ENCODE measurements around the gene MAGIX.

The MAGIX gene

GRCh38 chrX:49184294-49185281, 22.0 kb downstream of the MAGIX start:
- peak; percentile 43 for DNase-seq (ENCODE audit: low read depth)

GRCh38 chrX:49186125-49187027, 23.8 kb downstream of the MAGIX start, which contains the start of gene PRICKLE3:
PRICKLE3 (minus strand) TSS chrX:49186373; CDS start chrX:49186297, 76 bp downstream.
- no peak for DNase-seq (ENCODE audit: low read depth)

- DNase-seq (ENCODE audit: low read depth): no peak
Measured at GRCh38 chrX:49187028-49187394, 24.5 kb downstream of the MAGIX start.

GRCh38 chrX:49187526-49187925, 25.0 kb downstream of the MAGIX start:
- no peak for DNase-seq (ENCODE audit: low read depth)

DNA sequence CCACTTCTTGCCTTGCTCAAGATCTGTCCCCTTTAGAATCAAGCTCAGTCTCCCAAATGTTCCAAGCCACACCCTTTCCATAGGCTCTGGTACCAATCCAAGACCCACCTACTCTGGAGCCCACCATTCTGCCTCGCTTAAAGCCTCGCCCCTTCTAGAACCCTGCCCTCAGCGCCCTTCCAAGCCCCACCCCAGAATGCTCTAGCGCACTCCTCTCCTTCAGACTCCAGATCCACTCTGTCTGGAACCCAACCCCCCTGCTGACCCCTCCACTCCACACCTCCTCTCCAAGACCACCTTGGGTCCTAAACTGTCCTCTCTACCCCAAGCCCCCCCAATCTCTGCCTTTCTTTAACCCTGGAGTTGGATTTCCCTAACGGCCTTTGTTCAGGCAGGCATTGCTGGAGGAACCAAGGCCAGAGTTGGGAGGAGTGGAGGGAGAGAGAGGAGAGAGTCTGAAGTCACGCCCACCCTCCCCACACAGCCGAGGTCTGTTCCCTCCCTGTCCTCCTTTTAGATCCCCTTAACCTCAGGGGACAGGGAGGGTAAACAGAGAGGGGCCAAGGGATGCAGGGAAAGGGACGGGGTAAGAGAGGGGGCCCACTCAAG, 26.0 kb downstream of the MAGIX start:
- no peak for DNase-seq (ENCODE audit: low read depth)

DNA sequence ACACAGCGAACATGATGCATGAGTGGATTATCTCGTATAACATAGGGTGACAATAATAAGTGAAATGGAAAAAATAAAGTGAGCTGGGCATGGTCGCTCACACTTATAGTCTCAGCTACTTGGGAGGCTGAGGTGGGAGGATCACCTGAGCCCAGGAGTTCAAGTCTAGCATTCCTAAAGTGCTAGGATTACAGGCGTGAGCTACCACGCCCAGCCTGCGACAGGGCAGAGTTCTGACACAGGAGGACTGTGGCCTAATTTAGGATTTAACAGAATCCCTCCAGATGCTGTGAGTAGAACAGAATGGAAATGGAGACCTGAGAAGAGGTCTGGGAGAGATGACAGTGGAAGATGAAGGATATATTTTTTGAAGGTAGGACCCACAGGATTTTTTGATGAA, 27.0 kb downstream of the MAGIX start:
- DNase-seq (ENCODE audit: low read depth): no peak

- DNase-seq (ENCODE audit: low read depth): peak; percentile 100
Measured at GRCh38 chrX:49190821-49191573, 28.4 kb downstream of the MAGIX start.

GRCh38 chrX:49191574-49192011, 29.0 kb downstream of the MAGIX start:
- no peak for DNase-seq (ENCODE audit: low read depth)

GRCh38 chrX:49192722-49193328, 30.3 kb downstream of the MAGIX start:
- DNase-seq (ENCODE audit: low read depth): no peak

GRCh38 chrX:49193542-49193964, 31.0 kb downstream of the MAGIX start:
- no peak for DNase-seq (ENCODE audit: low read depth)

DNA sequence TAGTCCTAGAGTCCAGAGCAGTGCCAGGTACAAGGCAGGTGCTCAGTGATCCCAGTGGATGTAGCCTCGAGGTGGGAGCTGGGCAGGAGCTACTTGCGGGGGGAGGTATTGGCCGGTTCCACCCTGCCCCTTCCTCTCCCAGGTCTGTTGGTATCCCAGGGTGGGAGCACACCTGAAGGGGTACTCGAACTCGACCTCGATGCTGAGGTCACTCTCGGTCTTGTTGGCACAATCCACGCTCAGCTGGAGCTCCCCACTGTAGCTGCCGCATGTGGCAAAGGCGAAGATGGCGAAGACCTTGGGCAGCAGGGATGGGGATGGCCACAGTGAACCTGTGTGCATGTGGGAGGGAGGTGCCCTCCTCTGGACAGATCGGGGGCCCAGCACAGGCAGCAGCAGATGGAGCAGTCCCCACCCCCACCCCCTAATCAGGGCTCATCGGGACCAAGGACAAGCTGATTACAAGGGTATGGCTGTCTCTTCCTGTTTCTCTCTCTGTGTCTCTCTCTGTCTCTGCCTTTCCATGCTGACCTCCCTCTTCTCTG, 35.1 kb downstream of the MAGIX start:
- no peak for DNase-seq (ENCODE audit: low read depth)

GRCh38 chrX:49198540-49199314, 36.2 kb downstream of the MAGIX start:
- DNase-seq (ENCODE audit: low read depth): no peak

DNA sequence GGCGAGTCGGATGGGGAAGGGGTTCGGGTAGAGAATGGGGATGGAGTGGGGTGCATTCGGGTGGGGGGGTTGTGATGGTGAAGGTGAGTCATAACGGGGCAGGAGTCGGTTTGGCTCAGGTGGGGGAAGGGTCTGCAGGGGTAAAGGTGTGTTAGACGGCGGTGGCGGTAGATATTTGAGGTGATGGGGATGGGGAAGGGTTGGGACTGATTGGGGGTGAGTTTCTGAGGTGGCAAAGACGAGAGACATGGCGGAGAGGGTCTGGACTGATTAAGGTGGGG, 36.7 kb downstream of the MAGIX start:
- DNase-seq (ENCODE audit: low read depth): no peak

DNA sequence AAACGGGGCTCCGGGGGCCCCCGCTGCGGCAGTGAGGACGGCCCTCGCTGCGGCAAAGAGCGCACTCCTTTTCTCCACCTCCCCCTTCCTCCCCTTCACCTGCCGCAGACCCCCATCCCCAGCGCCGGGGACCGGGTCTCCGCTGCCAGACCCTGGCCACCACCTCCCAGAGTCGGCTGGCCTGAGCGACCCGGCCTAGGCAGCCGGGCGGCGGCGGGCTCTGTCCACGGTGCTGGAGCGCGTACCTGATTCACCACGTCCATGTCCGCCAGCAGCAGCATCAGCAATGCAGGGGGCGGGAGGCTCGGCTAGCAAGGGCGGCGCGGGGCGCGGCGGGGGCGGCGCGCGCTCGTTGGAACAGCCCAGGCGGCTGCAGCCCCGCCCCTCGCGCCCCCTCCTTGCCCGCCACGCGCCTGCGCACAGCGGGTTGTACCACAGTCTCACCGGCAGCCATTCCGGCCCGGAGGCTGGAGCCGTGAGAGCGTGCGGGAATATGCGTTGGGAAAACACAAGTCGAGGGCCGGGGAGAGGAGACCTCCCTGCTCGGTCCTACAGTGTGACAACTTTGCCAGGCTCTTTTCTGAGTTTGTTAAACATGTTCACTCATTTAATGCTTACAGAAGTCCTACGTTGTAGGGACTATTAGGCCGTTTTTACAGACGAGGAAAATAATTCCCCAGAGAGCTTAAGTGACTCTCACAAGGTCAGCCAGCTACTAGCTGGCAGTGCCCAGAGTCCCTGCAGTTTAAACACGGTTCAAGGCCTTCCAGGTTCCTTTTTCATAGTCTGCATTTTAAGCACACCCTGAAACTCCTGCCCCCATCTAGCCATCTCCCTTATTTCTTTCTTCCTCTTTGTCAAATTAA, 37.6 kb downstream of the MAGIX start, which contains the start of gene SYP:
SYP (minus strand) TSS at position 288 of the 866 bp plus-strand sequence; CDS start at position 281, 7 bp downstream.
- DNase-seq (ENCODE audit: low read depth): no peak

DNA sequence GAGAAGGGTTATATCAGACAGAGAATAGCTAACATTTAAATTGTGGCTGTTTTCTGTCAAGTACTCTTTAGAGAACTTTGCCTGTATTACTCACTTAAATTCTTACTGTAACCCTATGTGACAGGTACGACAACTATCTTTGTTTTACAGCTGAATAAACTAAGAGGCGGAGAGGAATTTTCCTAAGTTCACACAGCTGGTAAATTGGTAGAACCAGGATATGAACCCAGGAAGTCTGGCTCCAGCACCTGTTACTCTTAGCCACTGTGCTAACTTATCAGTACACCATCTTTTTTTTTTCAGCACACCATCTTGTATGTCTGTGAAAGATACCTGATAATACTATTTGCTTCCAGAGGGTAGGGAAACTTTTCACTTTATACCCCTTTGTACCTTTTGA, 39.5 kb downstream of the MAGIX start:
- DNase-seq (ENCODE audit: low read depth): no peak

DNA sequence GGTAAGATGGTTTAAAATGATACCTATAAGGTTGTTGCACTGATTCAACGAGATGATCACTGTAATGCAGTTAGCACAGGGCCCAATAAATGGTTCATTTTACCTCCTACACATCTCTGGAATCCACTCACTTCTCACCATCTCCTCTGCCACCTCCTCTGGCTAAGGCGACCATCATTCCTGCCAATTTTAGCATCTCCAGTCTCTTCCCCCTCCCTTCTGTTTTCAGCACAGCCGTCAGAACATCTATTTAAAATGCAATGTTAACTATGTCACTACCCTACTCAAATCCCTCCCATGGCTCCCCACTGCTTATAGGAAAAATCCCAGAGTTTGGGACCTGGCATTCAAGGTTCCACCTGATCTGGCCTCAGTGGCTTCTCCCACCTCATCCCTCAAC, 41.0 kb downstream of the MAGIX start:
- no peak for DNase-seq (ENCODE audit: low read depth)

- no peak for DNase-seq (ENCODE audit: low read depth)
Measured at GRCh38 chrX:49204017-49204416, 41.5 kb downstream of the MAGIX start.

- no peak for DNase-seq (ENCODE audit: low read depth)
Measured at GRCh38 chrX:49204709-49205108, 42.2 kb downstream of the MAGIX start.

DNA sequence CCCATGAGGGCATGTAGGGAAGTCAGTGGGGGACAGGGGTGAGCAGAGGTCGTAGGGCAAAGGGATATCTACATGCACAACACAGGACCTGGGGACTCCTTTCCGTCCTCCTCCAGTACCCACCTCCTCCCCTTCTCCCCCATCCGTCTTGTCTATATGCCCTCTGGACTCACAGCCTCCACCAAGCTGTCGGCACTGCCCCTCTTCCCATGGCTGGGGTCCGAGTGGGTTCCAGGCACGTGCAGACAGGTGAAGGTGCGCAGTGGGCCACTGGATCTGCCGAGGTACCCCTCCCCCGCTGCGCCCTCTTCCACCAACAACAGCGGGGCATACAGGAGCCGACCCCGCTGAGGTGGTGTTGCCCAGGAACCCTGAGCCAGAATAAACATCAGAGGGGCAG, 42.9 kb downstream of the MAGIX start:
- DNase-seq (ENCODE audit: low read depth): no peak

Data from GM04503 (cell line).